ENCODE data around the gene ZBTB21. TPM values are rescaled to one million over a fixed set of nuclear protein-coding genes. Genes with fewer than 3 reads are reported as not detected.
A peak's percentile ranks its signal among the peaks of the same experiment; 100 is the strongest.

ZBTB21 gene
- total and polyA plus RNA-seq, 2 of the 8 experiments (the other 6 are each of a cell fraction or from before 2014, with no cell fraction given) = 3.9 to 17.8 TPM

- H2BK15ac ChIP-seq (ENCODE audit: low read length) = no peak overlapping the region
- 0 out of 2 replicates have a peak overlapping the region, but pooled peaks have one; percentile 41 for H4K8ac ChIP-seq (ENCODE audit: extremely low read depth, insufficient read depth, low read length)
- no peak overlapping the region for H3K14ac ChIP-seq (ENCODE audit: insufficient read length)
- no peak overlapping the region for H2BK20ac ChIP-seq (ENCODE audit: low read length)
- H3K79me2 ChIP-seq (ENCODE audit: control insufficient read depth in 1 of 2, insufficient read depth in 2 of 2, low read length in 2 of 2) = no peaks in the 10 kb centered on the region
- H2BK120ac ChIP-seq (replicated peaks; ENCODE audit: low read depth, low read length) = no peak overlapping the region
- H3K36me3 ChIP-seq (ENCODE audit: control insufficient read depth in 2 of 4, insufficient read depth in 4 of 4, low read length in 3 of 4) = no peaks in the 10 kb centered on the region
- ChIA-PET POLR2A (ENCODE audit: partially characterized antibody) (no interaction called here), CTCF (ENCODE audit: partially characterized antibody) (interaction anchor here (0.7 to 2.0 kb wide), 3 partner anchors 31 to 226 kb away, joined by 3 to 5 read pairs (median 4); no protein-coding TSS in a partner anchor)
- H4K5ac ChIP-seq (ENCODE audit: insufficient read length, low read depth, low read length) = no peak overlapping the region
- H2AFZ ChIP-seq (ENCODE audit: low read length) = no peak overlapping the region
- no peaks in the 10 kb centered on the region; a peak in 1 of 7 replicates for H3K4me1 ChIP-seq (replicated peaks in 1 of 4; ENCODE audit: control insufficient read depth in 3 of 4, insufficient read depth in 4 of 4, low read length in 3 of 4)
- DNase-seq (ENCODE audit: low read depth in 1 of 2, low spot score in 2 of 2) (no peak), FAIRE-seq (no peak)
- WGBS, 2 experiments (ENCODE audit: extremely low coverage in 1 of 2, insufficient coverage in 1 of 2, insufficient read length in 1 of 2, insufficient replicate concordance in 2 of 2, low coverage in 1 of 2, low lambda C conversion rate in 2 of 2, missing lambda C conversion rate in 1 of 2) = 79% methylated on average over 2 of the region's 2 CpGs; no CpG with 5 or more reads in 1 of the 2 experiments
- no peaks in the 10 kb centered on the region for H3K9me3 ChIP-seq (ENCODE audit: insufficient read depth in 2 of 2, low read depth in 1 of 2, low read length in 1 of 2)
- H3K27ac ChIP-seq (ENCODE audit: low read depth, low read length) = no peak overlapping the region
- no peaks in the 10 kb centered on the region; a peak in 1 of 7 replicates for H3K27me3 ChIP-seq (replicated peaks in 1 of 4; ENCODE audit: control insufficient read depth in 3 of 4, extremely low read depth in 1 of 4, insufficient read depth in 3 of 4, low read length in 3 of 4)
- H2BK12ac ChIP-seq (ENCODE audit: low read depth, low read length) = no peak overlapping the region
- no peak overlapping the region for H3K4ac ChIP-seq (replicated peaks; ENCODE audit: insufficient read length, low read depth, low read length)
- H3K4me3 ChIP-seq (ENCODE audit: extremely low read depth in 1 of 4, insufficient read depth in 2 of 4, low read depth in 3 of 4, low read length in 4 of 4) = no peak overlapping the region
- no peak overlapping the region for H3K23ac ChIP-seq (ENCODE audit: insufficient read length)
- H4K20me1 ChIP-seq (replicated peaks in 1 of 2; ENCODE audit: control insufficient read depth in 1 of 2, insufficient read depth in 2 of 2, low read length in 2 of 2) = peaks cover 0 to under 1% of the 10 kb centered on the region in 2 experiments
- no peak overlapping the region for H3K9ac ChIP-seq (replicated peaks in 1 of 4; ENCODE audit: extremely low read depth in 1 of 4, low read depth in 3 of 4, low read length in 3 of 4)
- peaks cover 4% of the 10 kb centered on the region; the same call in 1 of the 2 replicates for H3K23me2 ChIP-seq (ENCODE audit: low read depth, low read length)
- no peak overlapping the region for H2AK5ac ChIP-seq (ENCODE audit: low read depth, low read length)
- H4K91ac ChIP-seq (replicated peaks; ENCODE audit: insufficient read length, low read length) = no peak overlapping the region
- no peak overlapping the region for H3K4me2 ChIP-seq (ENCODE audit: insufficient read depth in 1 of 2, low read depth in 2 of 2, low read length in 2 of 2)
- no peaks in the 10 kb centered on the region for H3K79me1 ChIP-seq (ENCODE audit: low read depth, low read length)
- H2BK5ac ChIP-seq (ENCODE audit: low read depth, low read length) = no peak overlapping the region
- H3K18ac ChIP-seq (ENCODE audit: extremely low read depth, low read length) = no peak overlapping the region
- H3K56ac ChIP-seq (replicated peaks; ENCODE audit: insufficient read length, low read depth, low read length) = no peak overlapping the region
- no peak for TF ChIP-seq POLR2A (IDR thresholded peaks at IDR 0.05; ENCODE audit: control extremely low read depth in 1 of 2, low read depth in 2 of 2, low read length in 2 of 2)
- no peak for TF ChIP-seq SRF (IDR thresholded peaks at IDR 0.05; ENCODE audit: low read depth, low read length)
- TF ChIP-seq NANOG (IDR thresholded peaks at IDR 0.05; ENCODE audit: insufficient read depth, low read depth, low read length, poor library complexity, severe bottlenecking) = no peak
- TF ChIP-seq RAD21 (IDR thresholded peaks at IDR 0.05 in 1 of 2, conservative IDR thresholded peaks at IDR 0.05 in 1 of 2; ENCODE audit: low read depth in 2 of 2, low read length in 2 of 2) = no peak
- TF ChIP-seq SIRT6 (IDR thresholded peaks at IDR 0.05; ENCODE audit: low read length) = no peak
- TF ChIP-seq ATF2 (IDR thresholded peaks at IDR 0.05; ENCODE audit: low read length) = no peak
- TF ChIP-seq KDM5A (IDR thresholded peaks at IDR 0.05; ENCODE audit: low read length) = no peak
- no peak for TF ChIP-seq EP300 (IDR thresholded peaks at IDR 0.05; ENCODE audit: borderline replicate concordance in 1 of 2, low read depth in 2 of 2, low read length in 2 of 2)
- TF ChIP-seq NRF1 (IDR thresholded peaks at IDR 0.05; ENCODE audit: low read depth, low read length) = no peak
- TF ChIP-seq RBBP5 (IDR thresholded peaks at IDR 0.05; ENCODE audit: borderline replicate concordance, low read depth, low read length) = no peak
- TF ChIP-seq SIX5 (IDR thresholded peaks at IDR 0.05; ENCODE audit: low read depth, low read length) = no peak
- TF ChIP-seq KDM1A (IDR thresholded peaks at IDR 0.05; ENCODE audit: borderline replicate concordance, low read length) = no peak
Observed at GRCh38 chr21:42032266-42032665, 22.1 kb upstream of the ZBTB21 start.
